ENCODE data around the gene MED16. TPM values are rescaled to one million over a fixed set of nuclear protein-coding genes. Genes with fewer than 3 reads are reported as not detected.
A peak's percentile ranks its signal among the peaks of the same experiment; 100 is the strongest.

The MED16 gene
- total and polyA plus RNA-seq, 2 of the 13 experiments (the other 11 are each of a cell fraction or from before 2014, with no cell fraction given) = 13.3 to 14.8 TPM

- no peak overlapping the region for H3K4me3 ChIP-seq (replicated peaks in 1 of 3; ENCODE audit: insufficient read depth in 1 of 3, low read depth in 2 of 3, low read length in 3 of 3)
- in situ Hi-C loops (cut with HindIII; ENCODE audit: extremely low pct_ligation_motif_present, low pct_unique_long_range_greater_than_20kb) = no loop called here
- H3K4me1 ChIP-seq (ENCODE audit: insufficient read depth, low read length) = no peaks in the 10 kb centered on the region
- no peaks in the 10 kb centered on the region for H3K9me3 ChIP-seq (ENCODE audit: low read length)
- ATAC-seq (no peak), FAIRE-seq (no peak), DNase-seq (ENCODE audit: low spot score) (no peak)
- BruUV-seq (replicated peaks) = no TSS peak
- H2AFZ ChIP-seq (ENCODE audit: low read length) = no peak overlapping the region
- no peaks in the 10 kb centered on the region for H4K20me1 ChIP-seq (ENCODE audit: insufficient read depth, low read length)
- no peak overlapping the region for H3K4me2 ChIP-seq (ENCODE audit: low read depth, low read length)
- H3K27ac ChIP-seq (ENCODE audit: extremely low read length, insufficient read depth, low read length) = no peak overlapping the region
- no peak overlapping the region for H3K9ac ChIP-seq (ENCODE audit: insufficient read depth, low read depth, low read length)
- TF ChIP-seq RBAK (CRISPR knock-in tag; IDR thresholded peaks at IDR 0.05) (no peak), ZNF747 (CRISPR knock-in tag; IDR thresholded peaks at IDR 0.05; ENCODE audit: borderline replicate concordance) (no peak), CREB1 (IDR thresholded peaks at IDR 0.05) (no peak), CREB1 (CRISPR knock-in tag; IDR thresholded peaks at IDR 0.05) (no peak), TBP (CRISPR knock-in tag; IDR thresholded peaks at IDR 0.05) (no peak), RBFOX2 (IDR thresholded peaks at IDR 0.05; ENCODE audit: low read depth, low read length) (0 out of 2 replicates have a peak, but pooled peaks have one; percentile 12)
- 88% methylated on average over 24 of the region's 29 CpGs for WGBS (ENCODE audit: low lambda C conversion rate)
- no peaks in the 10 kb centered on the region for H3K27me3 ChIP-seq (ENCODE audit: control insufficient read depth in 1 of 2, insufficient read depth in 2 of 2, low read length in 2 of 2)
- no peaks in the 10 kb centered on the region for H3K79me2 ChIP-seq (ENCODE audit: insufficient read depth, low read length)
- ChIA-PET POLR2A (no interaction called here), CTCF (ENCODE audit: low intra/inter-chr PET ratio, low total read pairs) (no interaction called here)
- H3K36me3 ChIP-seq (replicated peaks in 1 of 2; ENCODE audit: control insufficient read depth in 1 of 2, insufficient read depth in 2 of 2, low read length in 2 of 2) = peaks cover 11 to 16% of the 10 kb centered on the region in 2 experiments; a peak in 4 of 5 replicates
- intact Hi-C loops (cut with micrococcal nuclease; ENCODE audit: unreplicated experiment) = no loop called here
These were observed 16.1 kb downstream of the MED16 start for GRCh38 chr19:876780-877314.

- intact Hi-C loops (cut with micrococcal nuclease; ENCODE audit: unreplicated experiment) = no loop called here
- no peak for ATAC-seq
- DNase-seq (ENCODE audit: low spot score) = no peak
- Histone ChIP-seq H3K4me3 (replicated peaks in 1 of 3; ENCODE audit: insufficient read depth in 1 of 3, low read depth in 2 of 3, low read length in 3 of 3) (no peak overlapping the region), H2AFZ (ENCODE audit: low read length) (no peak overlapping the region), H3K9ac (ENCODE audit: insufficient read depth, low read depth, low read length) (no peak overlapping the region), H3K79me2 (ENCODE audit: insufficient read depth, low read length) (no peaks in the 10 kb centered on the region), H3K4me1 (ENCODE audit: insufficient read depth, low read length) (no peaks in the 10 kb centered on the region), H3K4me2 (ENCODE audit: low read depth, low read length) (no peak overlapping the region), H3K27ac (ENCODE audit: extremely low read length, insufficient read depth, low read length) (no peak overlapping the region), H3K36me3 (replicated peaks in 1 of 2; ENCODE audit: control insufficient read depth in 1 of 2, insufficient read depth in 2 of 2, low read length in 2 of 2) (peaks cover 5 to 8% of the 10 kb centered on the region in 2 experiments; a peak in 4 of 5 replicates), H4K20me1 (ENCODE audit: insufficient read depth, low read length) (no peaks in the 10 kb centered on the region), H3K9me3 (ENCODE audit: low read length) (no peaks in the 10 kb centered on the region), H3K27me3 (ENCODE audit: control insufficient read depth in 1 of 2, insufficient read depth in 2 of 2, low read length in 2 of 2) (no peaks in the 10 kb centered on the region)
- in situ Hi-C loops (cut with HindIII; ENCODE audit: extremely low pct_ligation_motif_present, low pct_unique_long_range_greater_than_20kb) = no loop called here
- CTCF ChIA-PET (ENCODE audit: low intra/inter-chr PET ratio, low total read pairs) = no interaction called here
- BruUV-seq (replicated peaks) = no TSS peak
- 92% methylated on average over 18 of the region's 18 CpGs for WGBS (ENCODE audit: low lambda C conversion rate)
- POLR2A ChIA-PET = interaction anchor here (0.9 kb wide), 1 partner anchor 14 kb away, joined by 3 read pairs; no protein-coding TSS in a partner anchor
- FAIRE-seq = no peak
- TF ChIP-seq TBX2 (CRISPR knock-in tag; IDR thresholded peaks at IDR 0.05; ENCODE audit: borderline replicate concordance) (no peak), ZNF598 (CRISPR knock-in tag; IDR thresholded peaks at IDR 0.05; ENCODE audit: borderline replicate concordance) (no peak), ZHX2 (IDR thresholded peaks at IDR 0.05; ENCODE audit: low read depth) (no peak), ZHX2 (CRISPR knock-in tag; IDR thresholded peaks at IDR 0.05; ENCODE audit: borderline replicate concordance) (no peak), PAX8 (CRISPR knock-in tag; IDR thresholded peaks at IDR 0.05; ENCODE audit: borderline replicate concordance) (no peak), ZNF550 (CRISPR knock-in tag; IDR thresholded peaks at IDR 0.05; ENCODE audit: borderline replicate concordance) (no peak), ZNF597 (CRISPR knock-in tag; IDR thresholded peaks at IDR 0.05) (no peak)
These were observed 16.9 kb downstream of the MED16 start for GRCh38 chr19:876089-876488.
